OCI-LY1 (cell line): ENCODE results near the gene CDK13.
"Not testable (repeated sequence)": the region's sequence is repeated elsewhere in the genome, so short reads cannot be mapped to it uniquely, and the experiment has no call there.

Source experiments
- EZH2 ChIP-seq: fragments of 200-600 bp; sonication (generic), shearing (Covaris generic); IDR thresholded peaks from 2 replicates; pipeline ENCODE4 v1.8.0; 2017; ENCODE audit warnings: borderline replicate concordance, mixed run types, mild to moderate bottlenecking, antibody characterized with exemption, low read length, moderate library complexity, mixed read lengths
- TF ChIP-seq, protein P1 (sequence below): fragments of 200-600 bp; sonication (generic), shearing (Covaris generic); IDR thresholded peaks from 2 replicates; pipeline ENCODE4 v1.5.1; 2017; ENCODE audit warnings: mild to moderate bottlenecking, antibody characterized with exemption, low read length, moderate library complexity, mixed read lengths

DNA sequence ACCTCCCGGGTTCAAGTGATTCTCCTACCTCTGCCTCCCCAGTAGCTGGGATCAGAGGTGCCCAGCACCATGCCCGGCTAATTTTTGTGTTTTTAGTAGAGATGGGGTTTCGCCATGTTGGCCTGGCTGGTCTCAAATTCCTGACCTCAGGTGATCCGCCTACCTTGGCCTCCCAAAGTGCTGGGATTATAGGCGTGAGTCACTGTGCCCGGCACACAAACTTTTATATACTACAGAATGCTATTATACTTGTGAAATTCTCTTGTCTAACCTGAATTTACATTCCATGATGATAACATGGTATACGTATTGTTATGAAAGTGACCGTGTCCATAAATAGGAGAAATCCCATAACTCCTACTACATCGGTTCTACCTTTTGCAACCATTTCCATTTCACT, 167.1 kb downstream of the CDK13 start:
- TF ChIP-seq, protein P1, sequence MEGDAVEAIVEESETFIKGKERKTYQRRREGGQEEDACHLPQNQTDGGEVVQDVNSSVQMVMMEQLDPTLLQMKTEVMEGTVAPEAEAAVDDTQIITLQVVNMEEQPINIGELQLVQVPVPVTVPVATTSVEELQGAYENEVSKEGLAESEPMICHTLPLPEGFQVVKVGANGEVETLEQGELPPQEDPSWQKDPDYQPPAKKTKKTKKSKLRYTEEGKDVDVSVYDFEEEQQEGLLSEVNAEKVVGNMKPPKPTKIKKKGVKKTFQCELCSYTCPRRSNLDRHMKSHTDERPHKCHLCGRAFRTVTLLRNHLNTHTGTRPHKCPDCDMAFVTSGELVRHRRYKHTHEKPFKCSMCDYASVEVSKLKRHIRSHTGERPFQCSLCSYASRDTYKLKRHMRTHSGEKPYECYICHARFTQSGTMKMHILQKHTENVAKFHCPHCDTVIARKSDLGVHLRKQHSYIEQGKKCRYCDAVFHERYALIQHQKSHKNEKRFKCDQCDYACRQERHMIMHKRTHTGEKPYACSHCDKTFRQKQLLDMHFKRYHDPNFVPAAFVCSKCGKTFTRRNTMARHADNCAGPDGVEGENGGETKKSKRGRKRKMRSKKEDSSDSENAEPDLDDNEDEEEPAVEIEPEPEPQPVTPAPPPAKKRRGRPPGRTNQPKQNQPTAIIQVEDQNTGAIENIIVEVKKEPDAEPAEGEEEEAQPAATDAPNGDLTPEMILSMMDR = not testable (repeated sequence)
- TF ChIP-seq EZH2 = not testable (repeated sequence)
